ENCODE measurements around the gene PPARA. TPM values are rescaled to one million over a fixed set of nuclear protein-coding genes. Genes with fewer than 3 reads are reported as not detected.

The PPARA gene
- total RNA-seq, 1 experiment from 2014 or later = 14.5 TPM

DNA sequence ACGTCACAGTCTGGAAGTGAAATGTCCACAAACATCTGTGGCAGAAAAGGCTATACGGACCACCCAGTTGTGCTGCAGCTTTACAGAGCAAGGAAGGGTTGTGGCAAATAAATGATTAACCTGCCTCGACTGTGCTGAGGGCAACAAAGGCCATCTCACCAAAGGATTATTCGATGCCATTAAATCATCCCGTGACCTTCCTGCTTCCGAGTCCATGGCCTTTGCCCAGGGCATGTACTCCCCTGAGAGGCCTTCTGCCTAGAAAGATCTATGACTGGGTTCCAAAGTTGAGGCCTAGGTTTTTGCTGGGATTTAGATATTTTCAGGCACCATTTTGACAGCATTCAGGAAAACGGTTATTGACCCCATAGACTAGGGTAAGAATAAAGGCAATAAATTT, 90.6 kb downstream of the PPARA start:
- TF ChIP-seq CTCF (IDR thresholded peaks at IDR 0.05 in 2 of 3, conservative IDR thresholded peaks at IDR 0.05 in 1 of 3; ENCODE audit: borderline replicate concordance in 1 of 3, insufficient read depth in 1 of 3, low read depth in 2 of 3, low read length in 2 of 3) (no peak), SIN3A (IDR thresholded peaks at IDR 0.05; ENCODE audit: low read depth) (no peak), ELF1 (IDR thresholded peaks at IDR 0.05; ENCODE audit: borderline replicate concordance, low read depth) (no peak), JUND (IDR thresholded peaks at IDR 0.05) (no peak), CBX3 (IDR thresholded peaks at IDR 0.05; ENCODE audit: low read depth) (no peak), EZH2phosphoT487 (IDR thresholded peaks at IDR 0.05; ENCODE audit: borderline replicate concordance) (no peak), ZNF274 (IDR thresholded peaks at IDR 0.05; ENCODE audit: low read depth, low read length) (no peak), SP1 (IDR thresholded peaks at IDR 0.05; ENCODE audit: low read depth) (no peak), TCF7L2 (IDR thresholded peaks at IDR 0.05; ENCODE audit: borderline replicate concordance, extremely low read depth, insufficient read depth, insufficient read length) (no peak), POLR2A (IDR thresholded peaks at IDR 0.05; ENCODE audit: borderline replicate concordance, extremely low read depth, insufficient read depth, insufficient read length) (no peak), CEBPB (IDR thresholded peaks at IDR 0.05; ENCODE audit: low read depth) (no peak), REST (IDR thresholded peaks at IDR 0.05; ENCODE audit: low read depth) (no peak), YY1 (IDR thresholded peaks at IDR 0.05; ENCODE audit: extremely low read depth, insufficient replicate concordance, low read depth, low read length) (no peak), SRF (IDR thresholded peaks at IDR 0.05; ENCODE audit: low read depth) (no peak), POLR2AphosphoS5 (IDR thresholded peaks at IDR 0.05; ENCODE audit: low read depth, low read length) (no peak), ATF3 (IDR thresholded peaks at IDR 0.05) (no peak), EZH2 (IDR thresholded peaks at IDR 0.05) (no peak), MAX (IDR thresholded peaks at IDR 0.05) (no peak), ZFX (IDR thresholded peaks at IDR 0.05) (no peak), EGR1 (IDR thresholded peaks at IDR 0.05; ENCODE audit: low read depth) (no peak)
- no peaks in the 10 kb centered on the region for H3K9me3 ChIP-seq (ENCODE audit: control insufficient read depth in 1 of 2, insufficient read depth in 1 of 2, low read depth in 1 of 2, low read length in 2 of 2)
- ATAC-seq (no peak), DNase-seq (ENCODE audit: low read depth, low spot score) (no peak)
- ChIA-PET RAD21 (ENCODE audit: low non-redundant PET in 1 of 2, low total read pairs in 2 of 2, uncharacterized antibody in 2 of 2, unreplicated experiment in 2 of 2) (no interaction called here), CTCF (no interaction called here), POLR2A (no interaction called here)
- BruUV-seq (replicated peaks) = no TSS peak
- intact Hi-C loops (cut with micrococcal nuclease) = loop anchor here (10.0 kb wide), 1 partner anchor 86 kb away; the partner anchor contains the start of gene PPARA
- H3K27ac ChIP-seq (ENCODE audit: low read depth, low read length) = no peak overlapping the region
- no peak overlapping the region for H3K9ac ChIP-seq (ENCODE audit: low read length)
- H3K4me3 ChIP-seq (replicated peaks in 1 of 2; ENCODE audit: low read depth in 1 of 2, low read length in 2 of 2) = no peak overlapping the region
- no peaks in the 10 kb centered on the region for H3K79me2 ChIP-seq (ENCODE audit: insufficient read depth, low read length)
- H3K9me2 ChIP-seq (ENCODE audit: insufficient read depth) = no peaks in the 10 kb centered on the region
- H3K36me3 ChIP-seq (ENCODE audit: control insufficient read depth in 1 of 2, insufficient read depth in 2 of 2, low read length in 2 of 2) = 0 out of 4 replicates have a peak, but pooled peaks cover 0 to 2% of the 10 kb centered on the region in 2 experiments
- H4K20me1 ChIP-seq (ENCODE audit: insufficient read depth) = no peaks in the 10 kb centered on the region
- H2AFZ ChIP-seq (ENCODE audit: low read depth, low read length, poor library complexity, severe bottlenecking) = no peak overlapping the region
- no peaks in the 10 kb centered on the region for H3K4me1 ChIP-seq (ENCODE audit: control insufficient read depth in 1 of 2, insufficient read depth in 2 of 2, low read length in 2 of 2)
- no peak overlapping the region for H3K4me2 ChIP-seq (ENCODE audit: low read length)
- H3K27me3 ChIP-seq (ENCODE audit: insufficient read depth, low read length) = no peaks in the 10 kb centered on the region
